WERI-Rb-1 (cell line): ENCODE results near the gene TRIM62.

ENCODE experiments used
- DNase-seq: peaks from one replicate; pipeline ENCODE4 v3.0.0-alpha.2; 2020
- H3K27ac ChIP-seq: fragments of 250-450 bp; sonication (Bioruptor Pico); 2 replicates; pipeline ENCODE4 v1.5.1; 2020; ENCODE audit warnings: mild to moderate bottlenecking, moderate library complexity
- H3K27me3 ChIP-seq: fragments of 250-450 bp; sonication (Bioruptor Pico); 2 replicates; pipeline ENCODE4 v1.5.1; 2021; ENCODE audit warnings: mild to moderate bottlenecking, low read depth, moderate library complexity; ENCODE audit not compliant: insufficient read depth, severe bottlenecking
- H3K36me3 ChIP-seq: fragments of 250-450 bp; sonication (Bioruptor Pico); 2 replicates; pipeline ENCODE4 v1.5.1; 2020; ENCODE audit warnings: mild to moderate bottlenecking, moderate library complexity
- H3K4me3 ChIP-seq: 2 replicates; pipeline ENCODE4 v1.5.1; 2011; ENCODE audit warnings: low read depth, mild to moderate bottlenecking, control low read depth, low read length
- H3K9me3 ChIP-seq: fragments of 250-450 bp; sonication (Bioruptor Pico); 2 replicates; pipeline ENCODE4 v1.5.1; 2021; ENCODE audit warnings: mild to moderate bottlenecking, moderate library complexity; ENCODE audit not compliant: severe bottlenecking
- TF ChIP-seq, protein P1 (sequence below): IDR thresholded peaks from 2 replicates; pipeline ENCODE4 v1.5.1; 2011; ENCODE audit warnings: low read depth, mild to moderate bottlenecking, control low read depth, inconsistent platforms, low read length

The TRIM62 gene

DNA sequence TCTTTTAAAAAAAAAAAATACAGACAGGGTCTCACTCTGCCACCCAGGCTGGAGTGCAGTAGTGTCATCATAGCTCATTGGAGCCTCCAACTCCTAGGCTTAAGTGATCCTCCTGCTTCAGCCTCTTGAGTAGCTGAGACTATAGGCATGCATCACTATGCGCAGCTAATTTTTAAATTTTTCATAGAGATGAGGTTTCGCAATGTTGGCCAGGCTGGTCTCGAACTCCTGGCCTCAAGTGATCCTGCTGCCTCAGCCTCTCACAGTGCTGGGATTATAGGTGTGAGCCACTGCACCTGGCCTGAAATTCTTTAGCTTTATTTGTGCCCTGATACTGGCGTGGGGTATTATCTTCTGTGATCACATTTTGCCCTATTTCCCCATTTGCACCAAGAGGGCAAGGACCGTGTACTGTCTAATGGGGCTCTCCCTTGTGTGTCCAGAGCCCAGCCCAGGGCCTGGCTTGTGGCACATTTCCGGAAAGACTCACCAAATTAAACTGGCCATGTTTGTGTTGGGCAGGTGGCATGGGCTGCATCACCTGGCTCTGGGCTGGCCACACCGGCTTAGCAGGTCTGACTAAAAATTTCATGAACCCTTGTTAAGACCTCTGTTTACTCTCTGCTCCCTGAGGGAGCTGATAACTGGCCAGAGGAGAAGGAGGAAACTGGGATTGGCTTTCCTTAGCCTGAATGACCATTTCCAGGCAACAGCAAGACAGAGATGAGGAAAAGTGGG lies 32.2 kb downstream of the TRIM62 start:
- TF ChIP-seq, protein P1, sequence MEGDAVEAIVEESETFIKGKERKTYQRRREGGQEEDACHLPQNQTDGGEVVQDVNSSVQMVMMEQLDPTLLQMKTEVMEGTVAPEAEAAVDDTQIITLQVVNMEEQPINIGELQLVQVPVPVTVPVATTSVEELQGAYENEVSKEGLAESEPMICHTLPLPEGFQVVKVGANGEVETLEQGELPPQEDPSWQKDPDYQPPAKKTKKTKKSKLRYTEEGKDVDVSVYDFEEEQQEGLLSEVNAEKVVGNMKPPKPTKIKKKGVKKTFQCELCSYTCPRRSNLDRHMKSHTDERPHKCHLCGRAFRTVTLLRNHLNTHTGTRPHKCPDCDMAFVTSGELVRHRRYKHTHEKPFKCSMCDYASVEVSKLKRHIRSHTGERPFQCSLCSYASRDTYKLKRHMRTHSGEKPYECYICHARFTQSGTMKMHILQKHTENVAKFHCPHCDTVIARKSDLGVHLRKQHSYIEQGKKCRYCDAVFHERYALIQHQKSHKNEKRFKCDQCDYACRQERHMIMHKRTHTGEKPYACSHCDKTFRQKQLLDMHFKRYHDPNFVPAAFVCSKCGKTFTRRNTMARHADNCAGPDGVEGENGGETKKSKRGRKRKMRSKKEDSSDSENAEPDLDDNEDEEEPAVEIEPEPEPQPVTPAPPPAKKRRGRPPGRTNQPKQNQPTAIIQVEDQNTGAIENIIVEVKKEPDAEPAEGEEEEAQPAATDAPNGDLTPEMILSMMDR, result no peak
- H3K27me3 ChIP-seq, result no peaks in the 10 kb centered on the region
- H3K4me3 ChIP-seq, result no peak overlapping the region
- H3K36me3 ChIP-seq, result peaks cover 55% of the 10 kb centered on the region
- no peak for DNase-seq
- H3K27ac ChIP-seq, result no peak overlapping the region
- no peaks in the 10 kb centered on the region for H3K9me3 ChIP-seq

DNA sequence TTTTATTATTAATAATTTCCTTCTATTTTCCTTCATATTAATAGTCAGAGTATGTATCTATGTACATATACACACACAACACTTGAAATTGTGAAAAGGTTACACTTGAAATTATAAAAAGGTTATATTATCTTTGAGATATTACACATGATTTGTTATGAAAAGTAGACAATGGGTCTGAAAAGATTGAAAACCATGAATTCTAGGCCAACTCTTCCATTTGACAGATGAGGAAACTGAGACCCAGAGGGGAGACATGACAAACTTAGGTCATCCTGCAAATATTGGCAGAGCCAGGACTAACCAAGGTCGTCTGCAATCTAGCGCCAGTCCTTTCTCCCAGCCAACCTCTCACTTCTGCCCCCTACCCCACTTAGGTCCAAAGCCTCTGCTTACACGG lies 33.2 kb downstream of the TRIM62 start:
- H3K9me3 ChIP-seq, result no peaks in the 10 kb centered on the region
- TF ChIP-seq, protein P1, result no peak
- no peak for DNase-seq
- no peak overlapping the region for H3K4me3 ChIP-seq
- no peak overlapping the region for H3K27ac ChIP-seq
- H3K27me3 ChIP-seq, result no peaks in the 10 kb centered on the region
- H3K36me3 ChIP-seq, result peaks cover 48% of the 10 kb centered on the region

DNA sequence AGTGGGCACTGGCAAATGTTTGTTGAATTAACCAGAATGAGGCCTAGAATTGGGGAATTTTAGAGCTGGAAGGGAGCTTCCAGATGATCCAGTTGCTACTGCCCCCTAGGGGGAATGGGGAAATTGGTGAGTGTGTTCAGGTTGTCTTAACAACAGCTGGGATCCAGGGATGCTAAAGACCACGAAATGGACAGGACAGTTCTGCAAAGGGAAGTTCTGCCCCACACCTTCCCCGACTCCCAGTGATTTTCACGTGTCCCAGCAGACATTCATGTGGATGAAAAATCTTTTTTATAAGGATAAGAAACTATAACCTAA lies 33.9 kb downstream of the TRIM62 start:
- TF ChIP-seq, protein P1, result peak; percentile 52
- no peak for DNase-seq

DNA sequence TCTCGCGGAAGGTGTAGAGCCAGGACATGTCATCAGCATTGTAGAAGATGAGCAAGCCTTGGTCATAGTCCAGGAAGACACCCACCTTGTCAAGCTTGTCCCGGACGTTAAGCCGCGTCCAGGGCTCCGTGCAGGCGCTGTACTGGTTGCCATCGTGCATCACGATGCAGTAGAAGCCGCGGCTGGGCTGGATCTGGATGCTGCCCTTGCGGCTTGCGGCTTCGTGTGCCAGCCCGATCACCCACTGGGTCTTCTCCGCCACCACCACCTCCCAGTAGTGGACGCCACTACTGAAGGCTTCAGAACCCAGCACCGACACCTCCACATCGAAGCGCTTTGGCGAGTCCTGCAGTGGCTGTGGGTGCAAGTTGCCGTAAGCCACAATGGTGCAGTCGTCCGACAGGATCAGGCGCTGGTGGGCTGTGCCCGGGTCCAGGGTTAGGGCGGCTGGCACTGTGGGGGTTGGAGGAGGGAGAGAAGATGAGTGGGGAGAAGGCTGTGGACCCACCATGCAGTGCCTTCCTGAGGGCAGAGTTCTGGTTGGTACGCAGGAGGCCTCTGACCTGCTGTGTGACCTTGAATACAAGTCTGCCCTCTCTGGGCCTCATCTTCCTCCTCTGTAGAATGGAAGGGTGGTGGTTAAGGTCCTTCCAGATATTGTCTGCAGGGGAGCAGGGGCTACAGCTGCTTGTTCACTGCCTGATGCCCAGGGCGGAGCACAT lies 34.4 kb downstream of the TRIM62 start:
- no peaks in the 10 kb centered on the region for H3K9me3 ChIP-seq
- TF ChIP-seq, protein P1, result no peak
- DNase-seq, result no peak
- no peaks in the 10 kb centered on the region for H3K27me3 ChIP-seq
- no peak overlapping the region for H3K27ac ChIP-seq
- H3K4me3 ChIP-seq, result no peak overlapping the region
- peaks cover 44% of the 10 kb centered on the region for H3K36me3 ChIP-seq

More for the DNA sequence above, 33.9 kb downstream of the TRIM62 start:
- Histone ChIP-seq H3K27ac (no peak overlapping the region), H3K9me3 (no peaks in the 10 kb centered on the region), H3K36me3 (peaks cover 44% of the 10 kb centered on the region), H3K4me3 (no peak overlapping the region), H3K27me3 (no peaks in the 10 kb centered on the region)

DNA sequence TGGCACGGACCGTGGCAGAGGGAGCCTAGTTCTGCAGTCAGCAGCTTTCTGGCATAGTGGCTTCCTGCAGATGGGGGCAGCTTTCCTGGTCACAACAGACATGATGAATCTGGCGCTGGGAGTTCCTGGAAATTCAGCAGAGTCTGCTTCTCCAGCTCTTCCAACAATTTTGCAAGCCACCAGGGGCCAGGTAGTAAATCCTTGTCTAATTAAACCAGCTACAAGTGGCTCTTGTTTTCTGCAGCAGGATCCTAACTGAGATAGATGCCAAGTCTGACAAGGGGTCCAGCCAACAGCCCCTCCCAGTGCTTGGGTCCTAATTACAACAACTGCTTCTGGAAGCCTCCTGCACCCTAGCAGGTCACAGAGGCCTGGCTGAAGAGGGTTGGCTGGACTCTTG lies 35.8 kb downstream of the TRIM62 start:
- Histone ChIP-seq H3K4me3 (no peak overlapping the region), H3K9me3 (no peaks in the 10 kb centered on the region), H3K36me3 (peaks cover 35% of the 10 kb centered on the region), H3K27me3 (no peaks in the 10 kb centered on the region), H3K27ac (no peak overlapping the region)
- no peak for DNase-seq
- TF ChIP-seq, protein P1, result no peak
